Parathyroid adenoma (tissue), 2 donors: ENCODE data around the gene SYNGR4.

Experiments
- H2AFZ ChIP-seq: fragments of 300-600 bp; sonication (generic); one replicate; pipeline ENCODE4 v1.7.0; 2017; ENCODE audit warnings: antibody characterized with exemption, mild to moderate bottlenecking
- H3K27ac ChIP-seq: fragments of 300-600 bp; sonication (generic); one replicate; pipeline ENCODE4 v1.7.0; 2017
- H3K27me3 ChIP-seq: fragments of 300-600 bp; sonication (generic); one replicate; pipeline ENCODE4 v1.7.0; 2017; ENCODE audit warnings: low read length; ENCODE audit not compliant: control insufficient read depth, insufficient read depth
- H3K36me3 ChIP-seq: fragments of 300-600 bp; sonication (generic); one replicate; pipeline ENCODE4 v1.7.0; 2017; ENCODE audit warnings: low read length; ENCODE audit not compliant: control insufficient read depth, insufficient read depth
- H3K4me1 ChIP-seq: fragments of 300-600 bp; sonication (generic); one replicate; pipeline ENCODE4 v1.7.0; 2017; ENCODE audit warnings: control low read depth
- H3K4me2 ChIP-seq: fragments of 300-600 bp; sonication (generic); one replicate; pipeline ENCODE4 v1.7.0; 2017; ENCODE audit warnings: low read length
- H3K4me3 ChIP-seq: fragments of 300-600 bp; sonication (generic); one replicate; pipeline ENCODE4 v1.7.0; 2017; ENCODE audit warnings: low read depth, low read length
- H3K79me2 ChIP-seq: fragments of 300-600 bp; sonication (generic); one replicate; pipeline ENCODE4 v1.7.0; 2017; ENCODE audit warnings: control low read depth
- H3K9ac ChIP-seq: fragments of 300-600 bp; sonication (generic); one replicate; pipeline ENCODE4 v1.7.0; 2017; ENCODE audit warnings: mild to moderate bottlenecking
- H3K9me3 ChIP-seq: fragments of 300-600 bp; sonication (generic); one replicate; pipeline ENCODE4 v1.7.0; 2017; ENCODE audit warnings: low read length; ENCODE audit not compliant: control insufficient read depth
- TF ChIP-seq, protein P1 (sequence below): fragments of 300-600 bp; sonication (generic); IDR thresholded peaks from one replicate; pipeline ENCODE4 v1.7.0; 2017; ENCODE audit warnings: antibody characterized with exemption, mild to moderate bottlenecking
- donor health status: primary hyperparathyroidism.

Gene SYNGR4

DNA sequence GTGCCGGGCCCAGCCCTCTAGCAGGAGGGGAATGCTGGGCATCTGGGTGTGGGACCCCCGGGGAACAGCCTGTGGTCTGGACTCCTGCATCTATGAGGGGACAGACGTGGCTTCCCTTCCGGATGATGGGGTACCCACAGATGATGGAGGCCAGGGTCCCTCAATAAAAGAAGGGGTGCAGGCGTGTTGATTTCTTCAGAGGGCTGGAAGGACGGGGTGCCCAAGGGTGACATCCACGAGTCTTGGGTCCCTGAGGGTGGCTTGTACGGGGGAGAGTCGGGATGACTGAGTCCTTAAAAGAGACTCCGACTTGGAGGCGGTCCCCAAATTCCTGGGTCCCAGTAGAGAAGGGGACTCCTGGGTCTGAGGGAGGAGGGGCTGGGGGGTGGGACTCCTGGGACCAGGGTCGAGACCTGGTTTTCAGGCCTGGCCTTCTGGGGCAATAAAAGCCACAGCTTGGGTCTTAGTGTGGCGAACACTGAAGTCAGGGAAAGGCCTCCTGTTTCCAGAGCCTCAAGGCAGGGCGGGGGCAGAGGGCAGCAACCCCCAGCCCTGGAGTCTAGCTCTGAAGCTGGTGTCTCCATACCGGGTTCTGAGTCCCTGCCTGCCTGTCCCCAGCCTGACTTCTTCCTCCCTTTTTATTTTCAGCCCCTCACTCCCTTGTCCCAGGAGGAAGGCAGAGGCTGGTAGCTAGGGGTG is 28.8 kb downstream of the SYNGR4 start:
- Histone ChIP-seq H3K9me3 (no peaks in the 10 kb centered on the region), H3K4me2 (peak overlapping the region; percentile 72), H3K4me1 (no peaks in the 10 kb centered on the region), H3K27ac (no peak overlapping the region), H3K27me3 (no peaks in the 10 kb centered on the region), H3K79me2 (peaks cover 13% of the 10 kb centered on the region), H3K9ac (no peak overlapping the region), H3K4me3 (peak overlapping the region; percentile 50), H3K36me3 (no peaks in the 10 kb centered on the region), H2AFZ (peak overlapping the region; percentile 52)
- TF ChIP-seq, protein P1, sequence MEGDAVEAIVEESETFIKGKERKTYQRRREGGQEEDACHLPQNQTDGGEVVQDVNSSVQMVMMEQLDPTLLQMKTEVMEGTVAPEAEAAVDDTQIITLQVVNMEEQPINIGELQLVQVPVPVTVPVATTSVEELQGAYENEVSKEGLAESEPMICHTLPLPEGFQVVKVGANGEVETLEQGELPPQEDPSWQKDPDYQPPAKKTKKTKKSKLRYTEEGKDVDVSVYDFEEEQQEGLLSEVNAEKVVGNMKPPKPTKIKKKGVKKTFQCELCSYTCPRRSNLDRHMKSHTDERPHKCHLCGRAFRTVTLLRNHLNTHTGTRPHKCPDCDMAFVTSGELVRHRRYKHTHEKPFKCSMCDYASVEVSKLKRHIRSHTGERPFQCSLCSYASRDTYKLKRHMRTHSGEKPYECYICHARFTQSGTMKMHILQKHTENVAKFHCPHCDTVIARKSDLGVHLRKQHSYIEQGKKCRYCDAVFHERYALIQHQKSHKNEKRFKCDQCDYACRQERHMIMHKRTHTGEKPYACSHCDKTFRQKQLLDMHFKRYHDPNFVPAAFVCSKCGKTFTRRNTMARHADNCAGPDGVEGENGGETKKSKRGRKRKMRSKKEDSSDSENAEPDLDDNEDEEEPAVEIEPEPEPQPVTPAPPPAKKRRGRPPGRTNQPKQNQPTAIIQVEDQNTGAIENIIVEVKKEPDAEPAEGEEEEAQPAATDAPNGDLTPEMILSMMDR, result no peak

DNA sequence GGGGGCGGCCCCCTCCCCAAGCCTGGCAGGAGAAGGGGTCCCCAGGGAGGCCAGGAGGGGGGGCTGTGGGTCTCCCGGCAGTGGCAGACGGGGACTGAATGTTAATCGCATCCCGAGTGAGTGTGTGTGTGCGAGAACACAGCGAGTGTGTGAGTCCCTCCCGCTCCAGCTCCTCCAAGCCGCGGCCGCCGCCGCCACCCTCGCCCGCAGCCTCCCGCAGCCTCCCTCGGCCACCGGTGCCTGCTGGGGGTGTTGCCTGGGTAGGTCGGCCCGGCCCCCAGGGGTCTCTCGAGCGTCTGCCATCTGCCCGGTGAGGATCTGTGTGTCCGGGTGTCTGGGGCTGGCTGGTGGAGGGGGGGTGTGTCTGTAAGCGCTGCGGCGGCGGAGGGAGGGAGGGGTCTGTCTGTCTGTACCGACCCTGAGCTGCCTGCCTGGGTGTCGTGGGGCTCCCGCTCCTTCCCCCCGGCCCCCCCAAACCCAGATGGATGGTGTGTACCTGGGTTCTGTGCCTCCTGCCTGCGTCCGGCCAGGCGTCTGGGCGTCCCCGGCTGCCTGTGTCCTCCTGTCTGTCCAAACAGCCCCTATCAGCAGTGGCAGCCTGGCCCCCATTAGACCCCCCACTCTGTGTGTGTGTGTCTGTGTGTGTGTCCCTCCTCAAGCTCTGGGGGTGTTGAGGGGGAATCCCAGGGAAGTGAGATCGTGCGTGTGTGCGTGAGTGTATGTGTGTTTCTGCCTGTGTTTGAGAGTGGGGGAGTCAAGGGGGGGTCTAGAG is 29.6 kb downstream of the SYNGR4 start, which contains the start of gene GRIN2D:
Gene GRIN2D, plus strand, starts transcription at position 110 of the 772 bp plus-strand sequence. CDS start 4,725 bp downstream, outside the sequence.
- Histone ChIP-seq H3K4me3 (peak within 1 kb of the TSS; percentile 51), H3K27me3 (no peaks in the 10 kb centered on the region), H3K79me2 (peaks cover 13% of the 10 kb centered on the region), H3K27ac (no peak within 1 kb of the TSS), H2AFZ (peak within 1 kb of the TSS; percentile 52), H3K4me1 (no peaks in the 10 kb centered on the region), H3K9ac (no peak within 1 kb of the TSS), H3K36me3 (no peaks in the 10 kb centered on the region), H3K9me3 (no peaks in the 10 kb centered on the region), H3K4me2 (peak within 1 kb of the TSS; percentile 72)
- TF ChIP-seq, protein P1, result no peak

DNA sequence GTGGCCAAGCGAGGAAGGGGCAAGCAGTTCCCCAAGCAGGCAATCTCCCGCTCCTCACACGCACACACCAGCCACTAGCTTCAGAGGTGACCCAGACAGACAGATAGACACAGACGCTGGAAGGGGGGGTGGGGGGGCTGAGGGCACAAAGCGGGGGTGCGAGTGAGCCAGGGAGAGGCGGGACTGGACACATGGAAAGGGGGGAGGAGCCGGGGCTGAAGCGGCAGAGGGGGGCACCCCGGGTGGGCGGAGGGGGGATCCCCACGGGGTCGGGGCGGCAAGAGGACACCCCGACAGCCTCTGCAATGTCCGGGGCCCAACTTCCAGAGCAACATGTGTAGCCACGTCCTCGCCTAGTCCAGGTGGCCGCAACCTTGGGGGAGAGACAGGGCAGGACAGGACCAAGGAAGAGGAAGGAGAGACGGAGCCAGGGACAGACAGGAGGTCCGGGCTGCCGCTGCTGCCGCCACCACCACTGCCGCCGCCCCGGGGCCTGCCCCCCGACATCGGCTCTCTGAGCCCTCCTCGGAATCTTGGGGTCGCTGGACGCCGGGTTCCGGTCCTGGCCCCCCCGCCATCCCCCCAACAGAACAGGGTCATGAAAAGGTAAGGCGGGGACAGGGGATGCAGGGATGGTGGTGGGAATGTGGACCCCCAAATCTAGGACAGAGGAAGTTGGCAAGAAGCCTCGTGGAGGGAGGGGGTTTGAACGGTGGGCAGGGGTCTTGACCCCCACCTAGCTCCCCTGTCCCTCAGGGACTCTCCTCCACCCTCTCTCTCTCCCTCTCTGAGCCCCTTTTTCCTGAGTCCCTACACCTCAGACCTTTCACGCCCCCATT is 30.4 kb downstream of the SYNGR4 start:
- H2AFZ ChIP-seq, result no peak overlapping the region
- H3K36me3 ChIP-seq, result no peaks in the 10 kb centered on the region
- H3K4me3 ChIP-seq, result peak overlapping the region; percentile 51
- no peaks in the 10 kb centered on the region for H3K27me3 ChIP-seq
- no peak overlapping the region for H3K9ac ChIP-seq
- H3K27ac ChIP-seq, result no peak overlapping the region
- H3K4me2 ChIP-seq, result peak overlapping the region; percentile 72
- no peaks in the 10 kb centered on the region for H3K9me3 ChIP-seq
- peaks cover 10% of the 10 kb centered on the region for H3K79me2 ChIP-seq
- TF ChIP-seq, protein P1, result no peak
- no peaks in the 10 kb centered on the region for H3K4me1 ChIP-seq

DNA sequence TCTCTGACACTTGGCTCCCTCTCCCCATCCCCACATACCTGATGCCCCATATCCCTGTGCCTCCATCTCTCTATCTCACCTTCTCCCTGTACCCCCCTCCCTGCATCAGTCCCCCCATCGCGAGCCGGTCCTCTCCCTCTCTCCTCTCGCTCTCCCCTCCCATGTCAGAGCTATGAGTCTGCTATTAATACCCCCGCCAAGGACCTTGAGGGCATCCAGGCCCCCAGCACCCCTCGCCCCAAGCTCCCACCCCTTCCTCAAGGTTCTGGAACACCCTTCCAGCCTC is 30.9 kb downstream of the SYNGR4 start:
- H3K36me3 ChIP-seq, result no peaks in the 10 kb centered on the region
- H3K27me3 ChIP-seq, result no peaks in the 10 kb centered on the region
- no peak overlapping the region for H2AFZ ChIP-seq
- H3K4me2 ChIP-seq, result peak overlapping the region; percentile 72
- H3K27ac ChIP-seq, result no peak overlapping the region
- H3K4me3 ChIP-seq, result peak overlapping the region; percentile 51
- H3K4me1 ChIP-seq, result no peaks in the 10 kb centered on the region
- TF ChIP-seq, protein P1, result no peak
- H3K9ac ChIP-seq, result no peak overlapping the region
- H3K9me3 ChIP-seq, result no peaks in the 10 kb centered on the region
- H3K79me2 ChIP-seq, result peaks cover 9% of the 10 kb centered on the region
